Measurements from ENCODE around the gene CCDC122. TPM values are rescaled to one million over a fixed set of nuclear protein-coding genes. Genes with fewer than 3 reads are reported as not detected.
"Not testable (repeated sequence)": the region's sequence is repeated elsewhere in the genome, so short reads cannot be mapped to it uniquely, and the experiment has no call there.

Gene CCDC122
- total and polyA plus RNA-seq, 2 experiments from 2014 or later, result 4.1 to 7.6 TPM

GRCh38 chr13:43831088-43831487 is 48.5 kb downstream of the CCDC122 start:
- in situ Hi-C loops (cut with MboI), result no loop called here
- Histone ChIP-seq H3K4me3 (peak overlapping the region; percentile 35; the same call in 1 of the 2 replicates), H2AFZ (peak overlapping the region; percentile 52; the same call in 1 of the 2 replicates), H3K4me2 (ENCODE audit: unreplicated experiment) (peak overlapping the region; percentile 51), H3K9ac (peak overlapping the region; percentile 47; the same call in 1 of the 2 replicates), H3K9me2 (ENCODE audit: insufficient read depth) (no peaks in the 10 kb centered on the region), H3K79me2 (ENCODE audit: insufficient read depth) (no peaks in the 10 kb centered on the region), H3K4me1 (ENCODE audit: insufficient read depth) (peaks cover 26% of the 10 kb centered on the region), H3K27ac (peak overlapping the region; percentile 73), H3K9me3 (ENCODE audit: low read depth) (no peaks in the 10 kb centered on the region), H3K27me3 (replicated peaks; ENCODE audit: insufficient read depth) (no peaks in the 10 kb centered on the region), H4K20me1 (ENCODE audit: insufficient read depth) (no peaks in the 10 kb centered on the region), H3F3A (ENCODE audit: insufficient read depth) (peaks cover 23% of the 10 kb centered on the region), H3K36me3 (ENCODE audit: low read depth) (no peaks in the 10 kb centered on the region)
- TF ChIP-seq EZH2 (IDR thresholded peaks at IDR 0.05; ENCODE audit: insufficient read depth, poor library complexity, severe bottlenecking) (no peak), EZH2phosphoT487 (IDR thresholded peaks at IDR 0.05; ENCODE audit: insufficient read depth, low read depth) (no peak)
- peak; percentile 48 for DNase-seq
- 62 to 72% methylated on average over 2 of the region's 2 CpGs for WGBS, 2 experiments (ENCODE audit: low coverage in 1 of 2, low lambda C conversion rate in 2 of 2, missing lambda C conversion rate in 2 of 2)

GRCh38 chr13:43830497-43830881 is 49.1 kb downstream of the CCDC122 start:
- Histone ChIP-seq H3K9me3 (ENCODE audit: low read depth) (peaks cover 3% of the 10 kb centered on the region), H3K79me2 (ENCODE audit: insufficient read depth) (no peaks in the 10 kb centered on the region), H4K20me1 (ENCODE audit: insufficient read depth) (no peaks in the 10 kb centered on the region), H3K9ac (peak overlapping the region; percentile 47; the same call in 1 of the 2 replicates), H3K4me3 (peak overlapping the region; percentile 35), H3K9me2 (ENCODE audit: insufficient read depth) (no peaks in the 10 kb centered on the region), H3F3A (ENCODE audit: insufficient read depth) (peaks cover 23% of the 10 kb centered on the region), H3K36me3 (ENCODE audit: low read depth) (no peaks in the 10 kb centered on the region), H3K4me1 (ENCODE audit: insufficient read depth) (peaks cover 21% of the 10 kb centered on the region), H3K27ac (peak overlapping the region; percentile 73), H3K27me3 (replicated peaks; ENCODE audit: insufficient read depth) (no peaks in the 10 kb centered on the region), H3K4me2 (ENCODE audit: unreplicated experiment) (peak overlapping the region; percentile 51), H2AFZ (peak overlapping the region; percentile 52)
- TF ChIP-seq EZH2 (IDR thresholded peaks at IDR 0.05; ENCODE audit: insufficient read depth, poor library complexity, severe bottlenecking) (no peak), EZH2phosphoT487 (IDR thresholded peaks at IDR 0.05; ENCODE audit: insufficient read depth, low read depth) (no peak)
- in situ Hi-C loops (cut with MboI), result no loop called here
- peak; percentile 89 for DNase-seq
- WGBS, 2 experiments (ENCODE audit: low coverage in 1 of 2, low lambda C conversion rate in 2 of 2, missing lambda C conversion rate in 2 of 2), result 12 to 14% methylated on average over 5 of the region's 5 CpGs

- H3K36me3 ChIP-seq (ENCODE audit: low read depth); H3K4me2 ChIP-seq (ENCODE audit: unreplicated experiment); H3K4me3 ChIP-seq; H3K9ac ChIP-seq; H3K9me3 ChIP-seq (ENCODE audit: low read depth); H2AFZ ChIP-seq; H4K20me1 ChIP-seq (ENCODE audit: insufficient read depth); H3K9me2 ChIP-seq (ENCODE audit: insufficient read depth); H3K79me2 ChIP-seq (ENCODE audit: insufficient read depth); H3K4me1 ChIP-seq (ENCODE audit: insufficient read depth); in situ Hi-C loops (cut with MboI); H3K27me3 ChIP-seq (replicated peaks; ENCODE audit: insufficient read depth); H3K27ac ChIP-seq: not testable (repeated sequence)
- 7 to 25% methylated on average over 1 of the region's 1 CpG for WGBS, 2 experiments (ENCODE audit: low coverage in 1 of 2, low lambda C conversion rate in 2 of 2, missing lambda C conversion rate in 2 of 2)
- H3F3A ChIP-seq (ENCODE audit: insufficient read depth), result peaks cover 15% of the 10 kb centered on the region
- DNase-seq, result peak; percentile 67
These were observed 54.9 kb downstream of the CCDC122 start for GRCh38 chr13:43824656-43825055.

- no peak overlapping the region for H3K27ac ChIP-seq
- no peaks in the 10 kb centered on the region for H4K20me1 ChIP-seq (ENCODE audit: insufficient read depth)
- no peak for TF ChIP-seq EZH2phosphoT487 (IDR thresholded peaks at IDR 0.05; ENCODE audit: insufficient read depth, low read depth)
- no peak for TF ChIP-seq EZH2 (IDR thresholded peaks at IDR 0.05; ENCODE audit: insufficient read depth, poor library complexity, severe bottlenecking)
- no peaks in the 10 kb centered on the region for H3K36me3 ChIP-seq (ENCODE audit: low read depth)
- peaks cover 3% of the 10 kb centered on the region for H3K9me3 ChIP-seq (ENCODE audit: low read depth)
- no peak for DNase-seq
- in situ Hi-C loops (cut with MboI), result no loop called here
- H3K4me2 ChIP-seq (ENCODE audit: unreplicated experiment), result no peak overlapping the region
- H2AFZ ChIP-seq, result no peak overlapping the region
- peaks cover 7% of the 10 kb centered on the region; the same call in 1 of the 2 replicates for H3K4me1 ChIP-seq (ENCODE audit: insufficient read depth)
- no peaks in the 10 kb centered on the region for H3K27me3 ChIP-seq (replicated peaks; ENCODE audit: insufficient read depth)
- WGBS, 2 experiments (ENCODE audit: low coverage in 1 of 2, low lambda C conversion rate in 2 of 2, missing lambda C conversion rate in 2 of 2), result 43 to 59% methylated on average over 1 of the region's 1 CpG
- H3K9me2 ChIP-seq (ENCODE audit: insufficient read depth), result no peaks in the 10 kb centered on the region
- peaks cover 15% of the 10 kb centered on the region for H3F3A ChIP-seq (ENCODE audit: insufficient read depth)
- no peak overlapping the region for H3K9ac ChIP-seq
- H3K4me3 ChIP-seq, result no peak overlapping the region
- H3K79me2 ChIP-seq (ENCODE audit: insufficient read depth), result no peaks in the 10 kb centered on the region
These were observed 56.6 kb downstream of the CCDC122 start for GRCh38 chr13:43822969-43823368.

GRCh38 chr13:43816401-43816889 is 63.1 kb downstream of the CCDC122 start:
- H3K27ac ChIP-seq, result no peak overlapping the region
- no peak overlapping the region for H3K4me3 ChIP-seq
- 89% methylated on average over 4 of the region's 4 CpGs for WGBS, 2 experiments (ENCODE audit: low coverage in 1 of 2, low lambda C conversion rate in 2 of 2, missing lambda C conversion rate in 2 of 2)
- no peak overlapping the region for H3K4me2 ChIP-seq (ENCODE audit: unreplicated experiment)
- no peaks in the 10 kb centered on the region for H3K79me2 ChIP-seq (ENCODE audit: insufficient read depth)
- no peaks in the 10 kb centered on the region for H3F3A ChIP-seq (ENCODE audit: insufficient read depth)
- H3K9me3 ChIP-seq (ENCODE audit: low read depth), result no peaks in the 10 kb centered on the region
- DNase-seq, result no peak
- no peak overlapping the region for H2AFZ ChIP-seq
- H3K9me2 ChIP-seq (ENCODE audit: insufficient read depth), result no peaks in the 10 kb centered on the region
- H3K36me3 ChIP-seq (ENCODE audit: low read depth), result no peaks in the 10 kb centered on the region
- no peak overlapping the region for H3K9ac ChIP-seq
- in situ Hi-C loops (cut with MboI), result no loop called here
- H4K20me1 ChIP-seq (ENCODE audit: insufficient read depth), result no peaks in the 10 kb centered on the region
- H3K4me1 ChIP-seq (ENCODE audit: insufficient read depth), result peaks cover 19% of the 10 kb centered on the region
- TF ChIP-seq EZH2phosphoT487 (IDR thresholded peaks at IDR 0.05; ENCODE audit: insufficient read depth, low read depth) (no peak), EZH2 (IDR thresholded peaks at IDR 0.05; ENCODE audit: insufficient read depth, poor library complexity, severe bottlenecking) (no peak)
- H3K27me3 ChIP-seq (replicated peaks; ENCODE audit: insufficient read depth), result no peaks in the 10 kb centered on the region
